Retinal pigment epithelial cell (primary cell): ENCODE data around the gene ANKRD34A.

Experiments used
- DNase-seq: peaks from one replicate; pipeline ENCODE4 v3.0.0-alpha.2; 2010; ENCODE audit warnings: low read depth
- H3K4me3 ChIP-seq: 2 replicates; pipeline ENCODE4 v1.5.1; 2011; ENCODE audit warnings: mild to moderate bottlenecking, low read length, control low read depth, moderate library complexity
- CTCF ChIP-seq: conservative IDR thresholded peaks from 2 replicates; pipeline ENCODE4 v1.5.1; 2011; ENCODE audit warnings: low read depth, low read length, control low read depth, inconsistent platforms

The ANKRD34A gene

GRCh38 chr1:145983206-145983675 is 18.9 kb upstream of the ANKRD34A start:
- DNase-seq = no peak
- no peak for TF ChIP-seq CTCF

DNA sequence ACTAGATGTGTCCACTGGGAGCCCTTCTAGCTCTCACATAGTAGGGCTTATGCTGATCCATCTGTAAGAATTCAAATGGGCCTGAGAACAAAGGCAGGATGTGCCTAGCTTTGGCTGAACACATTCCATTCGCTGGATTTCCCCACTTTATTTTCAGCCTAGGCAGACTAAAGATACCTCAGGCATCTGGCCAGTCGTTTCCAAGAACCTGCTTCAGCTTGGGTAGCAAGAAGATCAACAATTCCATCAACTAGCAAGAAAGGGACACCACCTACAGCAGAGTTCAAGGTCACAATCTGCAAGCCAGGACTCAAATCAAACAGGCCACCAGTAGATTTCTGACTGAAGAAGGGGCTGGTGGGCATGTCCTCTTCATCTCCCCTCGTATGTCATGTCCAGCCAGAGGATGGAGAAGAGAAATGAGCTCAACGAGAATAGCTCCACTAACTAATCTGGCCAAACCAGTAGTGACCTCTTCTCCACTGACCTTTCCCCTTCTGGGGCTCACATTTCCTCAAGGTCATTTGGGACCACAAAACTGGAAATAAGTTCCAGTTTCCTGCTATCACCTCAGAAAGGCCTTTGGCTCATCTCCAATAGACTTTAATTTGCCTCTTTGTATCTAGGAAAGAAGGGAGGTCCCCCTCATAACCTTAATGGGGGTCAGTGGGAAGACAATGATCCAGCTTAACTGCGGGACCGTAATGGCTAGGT is 17.8 kb upstream of the ANKRD34A start:
- no peak for TF ChIP-seq CTCF
- DNase-seq = no peak
- H3K4me3 ChIP-seq = no peak overlapping the region

More at GRCh38 chr1:145983206-145983675, 18.9 kb upstream of the ANKRD34A start:
- no peak overlapping the region for H3K4me3 ChIP-seq

DNA sequence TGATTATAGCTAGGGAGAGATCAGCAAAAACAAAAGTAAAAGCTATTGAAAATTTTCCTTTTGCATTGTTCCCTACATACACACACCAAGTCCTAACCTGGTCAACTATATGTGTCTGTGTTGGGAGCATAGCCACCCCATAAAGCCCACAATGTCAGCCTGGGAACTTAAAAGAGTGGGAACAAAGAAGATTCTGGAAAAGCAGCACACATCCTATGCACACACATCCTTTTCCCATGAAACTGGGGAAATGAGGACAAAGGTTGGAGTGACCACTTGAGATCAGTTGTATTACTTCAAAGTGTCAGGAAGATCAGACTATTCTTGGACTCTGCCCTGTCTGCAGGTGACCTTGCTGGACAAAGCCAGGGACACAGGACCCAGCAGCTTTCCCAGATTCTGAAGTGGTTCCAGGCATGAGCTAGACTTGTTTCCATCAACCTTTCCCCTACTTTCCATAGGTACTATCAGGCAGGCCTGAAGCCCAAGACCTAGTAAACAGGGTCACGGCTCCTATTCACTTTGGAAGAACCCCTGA is 16.2 kb upstream of the ANKRD34A start:
- no peak for DNase-seq
- TF ChIP-seq CTCF = no peak
- H3K4me3 ChIP-seq = no peak overlapping the region

DNA sequence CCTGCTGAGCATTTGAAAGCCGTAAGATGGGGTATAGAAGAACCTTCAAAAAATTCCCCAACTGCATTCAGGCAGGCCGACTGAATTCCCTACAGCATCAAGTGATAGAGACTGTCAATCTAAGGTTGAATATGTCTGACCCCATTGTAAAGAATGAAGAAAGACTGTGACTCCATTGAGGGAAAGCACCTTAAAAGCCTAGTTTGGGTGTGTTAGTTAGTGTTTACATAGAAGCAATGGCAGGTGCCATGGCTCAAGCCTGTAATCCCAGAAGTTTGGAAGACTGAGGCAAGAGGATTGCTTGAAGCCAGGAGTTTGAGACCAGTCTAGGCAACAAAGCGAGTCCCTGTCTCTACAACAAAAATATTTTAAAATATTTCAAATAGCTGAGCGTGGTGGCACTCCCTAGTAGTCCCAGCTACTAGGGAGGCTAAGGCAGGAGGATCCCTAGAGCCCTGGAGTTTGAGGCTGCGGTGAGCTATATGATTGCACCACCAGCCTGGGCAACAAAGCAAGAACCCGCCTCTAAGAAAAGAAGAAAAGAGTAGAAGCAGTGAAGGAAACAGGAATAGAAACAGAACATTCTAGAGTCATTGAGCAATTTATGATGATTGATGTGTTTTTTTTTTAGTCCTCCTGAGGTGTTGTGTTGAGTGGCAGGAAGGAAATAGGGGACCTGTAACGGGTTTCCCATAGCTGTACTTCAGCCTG is 15.5 kb upstream of the ANKRD34A start:
- DNase-seq = no peak
- H3K4me3 ChIP-seq = no peak overlapping the region
- TF ChIP-seq CTCF = no peak

- H3K4me3 ChIP-seq = no peak overlapping the region
- peak; percentile 82 for DNase-seq
These were observed 14.7 kb upstream of the ANKRD34A start for GRCh38 chr1:145978854-145979745.

More at GRCh38 chr1:145978854-145979745, 14.7 kb upstream of the ANKRD34A start:
- TF ChIP-seq CTCF = peak; percentile 38
